C4-2B (cell line): Measurements from ENCODE around the gene TMEM35B.

Experiments used
- H3K27ac ChIP-seq: fragments of 450-650 bp; 2 replicates; pipeline ENCODE4 v1.5.1; 2017
- CTCF ChIP-seq: fragments of 450-650 bp; conservative IDR thresholded peaks from 2 replicates; pipeline ENCODE4 v1.5.1; 2017; ENCODE audit warnings: mild to moderate bottlenecking
- ZFX ChIP-seq: fragments of 450-650 bp; IDR thresholded peaks from 2 replicates; pipeline ENCODE4 v1.6.1; 2017

Gene TMEM35B

GRCh38 chr1:35014486-35014885, 29.3 kb upstream of the TMEM35B start:
- H3K27ac ChIP-seq, result no peak overlapping the region
- TF ChIP-seq CTCF, result no peak
- TF ChIP-seq ZFX, result no peak

GRCh38 chr1:35005711-35006110, 20.6 kb upstream of the TMEM35B start:
- no peak overlapping the region for H3K27ac ChIP-seq
- TF ChIP-seq CTCF, result no peak
- TF ChIP-seq ZFX, result no peak

GRCh38 chr1:35001743-35002142, 16.6 kb upstream of the TMEM35B start:
- no peak for TF ChIP-seq ZFX
- TF ChIP-seq CTCF, result no peak
- no peak overlapping the region for H3K27ac ChIP-seq

GRCh38 chr1:34994878-34995277, 9.7 kb upstream of the TMEM35B start:
- no peak for TF ChIP-seq ZFX
- no peak for TF ChIP-seq CTCF

GRCh38 chr1:34988581-34988980, 3.4 kb upstream of the TMEM35B start:
- TF ChIP-seq ZFX (no peak), CTCF (no peak)

More at GRCh38 chr1:34994878-34995277, 9.7 kb upstream of the TMEM35B start:
- H3K27ac ChIP-seq, result no peak overlapping the region

GRCh38 chr1:34988147-34988546, 3.0 kb upstream of the TMEM35B start:
- H3K27ac ChIP-seq, result no peak overlapping the region
- no peak for TF ChIP-seq ZFX
- no peak for TF ChIP-seq CTCF

More at GRCh38 chr1:34988581-34988980, 3.4 kb upstream of the TMEM35B start:
- no peak overlapping the region for H3K27ac ChIP-seq

- TF ChIP-seq ZFX (no peak), CTCF (no peak)
- no peak overlapping the region for H3K27ac ChIP-seq
Observed at GRCh38 chr1:34987018-34987417, 1.9 kb upstream of the TMEM35B start.

GRCh38 chr1:34985609-34985904, 410 bp upstream of the TMEM35B start:
- peak overlapping the region; percentile 81 for H3K27ac ChIP-seq
